ENCODE data around the gene VAT1L. TPM values are rescaled to one million over a fixed set of nuclear protein-coding genes. Genes with fewer than 3 reads are reported as not detected.

VAT1L gene
- total and polyA plus RNA-seq, 4 donors: 0.17 to 0.98 (median 0.26) TPM

- no peak for TF ChIP-seq HNF4A (conservative IDR thresholded peaks at IDR 0.05)
- TF ChIP-seq EGR1 (IDR thresholded peaks at IDR 0.05; ENCODE audit: low read depth in 2 of 2): no peak
- no peak for TF ChIP-seq RAD21 (IDR thresholded peaks at IDR 0.05)
- no peak for TF ChIP-seq FOXA2 (IDR thresholded peaks at IDR 0.05)
- no peak for TF ChIP-seq HNF4G (IDR thresholded peaks at IDR 0.05)
These were observed 29.2 kb upstream of the VAT1L start (continued) for GRCh38 chr16:77759201-77759600.

- Histone ChIP-seq H3K4me3 (ENCODE audit: low read depth in 1 of 3, low read length in 3 of 3) (no peak overlapping the region), H3K4me1 (ENCODE audit: control insufficient read depth in 4 of 4, insufficient read depth in 4 of 4, low read length in 3 of 4) (peaks cover 0 to 9% (median 4%) of the 10 kb centered on the region in 4 donors), H3K9ac (ENCODE audit: low read depth in 1 of 2, low read length in 2 of 2) (no peak overlapping the region), H3K27me3 (ENCODE audit: control insufficient read depth in 4 of 4, insufficient read depth in 4 of 4, low read length in 3 of 4) (no peaks in the 10 kb centered on the region), H3K36me3 (ENCODE audit: control insufficient read depth in 4 of 4, insufficient read depth in 3 of 4, low read depth in 1 of 4, low read length in 3 of 4) (no peaks in the 10 kb centered on the region), H3K27ac (ENCODE audit: low read depth in 1 of 2, low read length in 2 of 2) (no peak overlapping the region), H3K9me3 (ENCODE audit: control insufficient read depth in 4 of 4, low read length in 3 of 4) (no peaks in the 10 kb centered on the region)
- DNase-seq (ENCODE audit: low spot score): no peak
- 76% methylated on average over 3 of the region's 3 CpGs for WGBS
- TF ChIP-seq RAD21 (IDR thresholded peaks at IDR 0.05): no peak
- no peak for TF ChIP-seq NR2F2 (IDR thresholded peaks at IDR 0.05)
- TF ChIP-seq ATF3 (IDR thresholded peaks at IDR 0.05): no peak
- no peak for TF ChIP-seq CTCF (IDR thresholded peaks at IDR 0.05; ENCODE audit: low read depth, low read length, missing input control)
- no peak for TF ChIP-seq EGR1 (IDR thresholded peaks at IDR 0.05; ENCODE audit: low read depth in 2 of 2)
- TF ChIP-seq ZBTB33 (IDR thresholded peaks at IDR 0.05): no peak
- TF ChIP-seq RXRA (IDR thresholded peaks at IDR 0.05): no peak
- TF ChIP-seq TAF1 (conservative IDR thresholded peaks at IDR 0.05): no peak
- no peak for TF ChIP-seq REST (IDR thresholded peaks at IDR 0.05)
- no peak for TF ChIP-seq MAX (IDR thresholded peaks at IDR 0.05)
- TF ChIP-seq HNF4G (IDR thresholded peaks at IDR 0.05): no peak
- TF ChIP-seq JUND (IDR thresholded peaks at IDR 0.05): no peak
- TF ChIP-seq YY1 (IDR thresholded peaks at IDR 0.05): no peak
- TF ChIP-seq FOXA1 (IDR thresholded peaks at IDR 0.05): no peak
- no peak for TF ChIP-seq HNF4A (conservative IDR thresholded peaks at IDR 0.05)
- no peak for TF ChIP-seq GABPA (IDR thresholded peaks at IDR 0.05 in 1 of 2, conservative IDR thresholded peaks at IDR 0.05 in 1 of 2)
- TF ChIP-seq SP1 (IDR thresholded peaks at IDR 0.05): no peak
- TF ChIP-seq FOXA2 (IDR thresholded peaks at IDR 0.05): no peak
These were observed 28.5 kb upstream of the VAT1L start for GRCh38 chr16:77759821-77760220.
